ELR (cell line): ENCODE results near the gene PRDM16.

Experiments used
- DNase-seq: peaks from one replicate; pipeline ENCODE4 v3.0.0-alpha.2; 2015; ENCODE audit warnings: low read depth

Gene PRDM16

GRCh38 chr1:3262681-3263286, 193.8 kb downstream of the PRDM16 start:
- DNase-seq = no peak

GRCh38 chr1:3263790-3264189, 194.8 kb downstream of the PRDM16 start:
- DNase-seq = no peak

- DNase-seq = no peak
Measured at GRCh38 chr1:3264456-3264855, 195.5 kb downstream of the PRDM16 start.

- no peak for DNase-seq
Measured at GRCh38 chr1:3265835-3266805, 197.1 kb downstream of the PRDM16 start.

- DNase-seq = no peak
Measured at GRCh38 chr1:3266870-3267549, 198.0 kb downstream of the PRDM16 start.

- DNase-seq = no peak
Measured at GRCh38 chr1:3267550-3268270, 198.7 kb downstream of the PRDM16 start.

GRCh38 chr1:3268281-3268680, 199.3 kb downstream of the PRDM16 start:
- no peak for DNase-seq

GRCh38 chr1:3270403-3271245, 201.6 kb downstream of the PRDM16 start:
- DNase-seq = no peak

- DNase-seq = no peak
Measured at GRCh38 chr1:3271866-3272265, 202.9 kb downstream of the PRDM16 start.

- DNase-seq = no peak
Measured at GRCh38 chr1:3272321-3273045, 203.5 kb downstream of the PRDM16 start.

GRCh38 chr1:3273447-3273846, 204.4 kb downstream of the PRDM16 start:
- no peak for DNase-seq

GRCh38 chr1:3274972-3275371, 206.0 kb downstream of the PRDM16 start:
- DNase-seq = no peak

- DNase-seq = no peak
Measured at GRCh38 chr1:3275471-3276340, 206.7 kb downstream of the PRDM16 start.

- DNase-seq = no peak
Measured at GRCh38 chr1:3276341-3276800, 207.4 kb downstream of the PRDM16 start.

- DNase-seq = no peak
Measured at GRCh38 chr1:3277011-3277471, 208.0 kb downstream of the PRDM16 start.

GRCh38 chr1:3277623-3278022, 208.6 kb downstream of the PRDM16 start:
- DNase-seq = no peak

GRCh38 chr1:3278416-3279181, 209.6 kb downstream of the PRDM16 start:
- no peak for DNase-seq

- DNase-seq = no peak
Measured at GRCh38 chr1:3279182-3279470, 210.1 kb downstream of the PRDM16 start.

- no peak for DNase-seq
Measured at GRCh38 chr1:3281735-3282134, 212.7 kb downstream of the PRDM16 start.
